ENCODE results near the gene LURAP1L. TPM values are rescaled to one million over a fixed set of nuclear protein-coding genes. Genes with fewer than 3 reads are reported as not detected.
A peak's percentile ranks its signal among the peaks of the same experiment; 100 is the strongest.

Gene LURAP1L
- total RNA-seq, 1 donor from 2014 or later, result 1.6 TPM

DNA sequence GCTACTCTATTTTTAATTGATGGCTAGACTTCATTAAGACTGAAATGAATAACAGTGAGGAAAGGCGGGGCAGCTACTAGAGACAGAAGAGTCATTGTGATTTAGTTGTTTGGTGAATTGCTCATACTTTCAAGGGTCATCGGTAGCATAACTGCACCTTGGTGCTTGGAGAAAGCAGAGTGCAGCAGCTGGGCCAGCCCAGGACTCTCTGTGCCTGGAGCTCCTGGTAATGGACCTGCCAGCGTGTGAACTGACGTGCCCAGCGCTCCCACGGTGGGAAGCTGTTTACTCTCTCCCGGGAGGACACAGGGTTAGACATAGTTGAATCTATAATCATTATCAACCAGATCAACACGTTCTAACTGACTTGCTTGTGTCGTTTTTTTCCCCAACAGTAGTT is 42.9 kb downstream of the LURAP1L start:
- Histone ChIP-seq H3K9me3 (no peaks in the 10 kb centered on the region), H3K36me3 (no peaks in the 10 kb centered on the region), H3K4me1 (peaks cover 0 to 34% of the 10 kb centered on the region in 2 donors), H3K27me3 (no peaks in the 10 kb centered on the region), H3K4me3 (no peak overlapping the region), H3K27ac (peak overlapping the region in 1 of 2 donors; percentile 60)
- DNase-seq (ENCODE audit: low spot score in 2 of 2), result no peak
- TF ChIP-seq, protein P1, sequence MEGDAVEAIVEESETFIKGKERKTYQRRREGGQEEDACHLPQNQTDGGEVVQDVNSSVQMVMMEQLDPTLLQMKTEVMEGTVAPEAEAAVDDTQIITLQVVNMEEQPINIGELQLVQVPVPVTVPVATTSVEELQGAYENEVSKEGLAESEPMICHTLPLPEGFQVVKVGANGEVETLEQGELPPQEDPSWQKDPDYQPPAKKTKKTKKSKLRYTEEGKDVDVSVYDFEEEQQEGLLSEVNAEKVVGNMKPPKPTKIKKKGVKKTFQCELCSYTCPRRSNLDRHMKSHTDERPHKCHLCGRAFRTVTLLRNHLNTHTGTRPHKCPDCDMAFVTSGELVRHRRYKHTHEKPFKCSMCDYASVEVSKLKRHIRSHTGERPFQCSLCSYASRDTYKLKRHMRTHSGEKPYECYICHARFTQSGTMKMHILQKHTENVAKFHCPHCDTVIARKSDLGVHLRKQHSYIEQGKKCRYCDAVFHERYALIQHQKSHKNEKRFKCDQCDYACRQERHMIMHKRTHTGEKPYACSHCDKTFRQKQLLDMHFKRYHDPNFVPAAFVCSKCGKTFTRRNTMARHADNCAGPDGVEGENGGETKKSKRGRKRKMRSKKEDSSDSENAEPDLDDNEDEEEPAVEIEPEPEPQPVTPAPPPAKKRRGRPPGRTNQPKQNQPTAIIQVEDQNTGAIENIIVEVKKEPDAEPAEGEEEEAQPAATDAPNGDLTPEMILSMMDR (IDR thresholded peaks at IDR 0.05), result no peak
- intact Hi-C loops (cut with DNase I), result loop anchor here (5.0 kb wide), 1 partner anchor 65 kb away; no protein-coding TSS in a partner anchor

DNA sequence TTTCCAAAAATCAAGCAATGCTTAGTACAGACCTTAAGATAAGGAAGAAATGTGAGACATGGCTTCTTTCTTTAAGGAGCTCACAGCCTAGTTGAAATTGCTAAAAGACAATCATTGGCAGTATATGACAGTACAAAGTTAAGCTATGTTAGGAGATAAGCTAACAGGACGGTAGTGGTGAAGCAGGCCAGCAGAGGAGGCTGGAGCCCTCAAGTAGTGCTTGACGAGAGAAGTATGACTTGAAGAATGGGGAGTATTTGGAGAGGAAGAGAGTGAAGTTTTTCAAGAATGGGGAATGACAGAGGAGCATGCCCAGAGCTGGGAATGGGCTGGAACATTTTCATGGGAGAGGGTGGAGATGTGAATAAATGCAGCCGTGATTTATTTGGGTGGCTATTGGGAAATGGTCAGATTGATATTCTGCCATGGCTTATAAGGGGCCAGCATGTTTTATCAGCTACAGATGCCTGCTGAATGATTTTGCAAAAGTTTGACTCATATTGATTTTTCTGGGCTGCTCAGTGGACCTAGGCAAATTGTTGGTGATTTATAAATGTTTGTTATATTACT is 43.7 kb downstream of the LURAP1L start:
- TF ChIP-seq, protein P1 (IDR thresholded peaks at IDR 0.05), result no peak
- DNase-seq (ENCODE audit: low spot score in 2 of 2), result peak in 1 of 2 donors; percentile 66
- Histone ChIP-seq H3K36me3 (no peaks in the 10 kb centered on the region), H3K4me3 (peak overlapping the region in 1 of 2 donors; percentile 3), H3K27ac (peak overlapping the region; percentile 60 to 72), H3K4me1 (peaks cover 0 to 32% of the 10 kb centered on the region in 2 donors), H3K9me3 (no peaks in the 10 kb centered on the region), H3K27me3 (no peaks in the 10 kb centered on the region)
- intact Hi-C loops (cut with DNase I), result loop anchor here (5.0 kb wide), 1 partner anchor 64 kb away; no protein-coding TSS in a partner anchor

DNA sequence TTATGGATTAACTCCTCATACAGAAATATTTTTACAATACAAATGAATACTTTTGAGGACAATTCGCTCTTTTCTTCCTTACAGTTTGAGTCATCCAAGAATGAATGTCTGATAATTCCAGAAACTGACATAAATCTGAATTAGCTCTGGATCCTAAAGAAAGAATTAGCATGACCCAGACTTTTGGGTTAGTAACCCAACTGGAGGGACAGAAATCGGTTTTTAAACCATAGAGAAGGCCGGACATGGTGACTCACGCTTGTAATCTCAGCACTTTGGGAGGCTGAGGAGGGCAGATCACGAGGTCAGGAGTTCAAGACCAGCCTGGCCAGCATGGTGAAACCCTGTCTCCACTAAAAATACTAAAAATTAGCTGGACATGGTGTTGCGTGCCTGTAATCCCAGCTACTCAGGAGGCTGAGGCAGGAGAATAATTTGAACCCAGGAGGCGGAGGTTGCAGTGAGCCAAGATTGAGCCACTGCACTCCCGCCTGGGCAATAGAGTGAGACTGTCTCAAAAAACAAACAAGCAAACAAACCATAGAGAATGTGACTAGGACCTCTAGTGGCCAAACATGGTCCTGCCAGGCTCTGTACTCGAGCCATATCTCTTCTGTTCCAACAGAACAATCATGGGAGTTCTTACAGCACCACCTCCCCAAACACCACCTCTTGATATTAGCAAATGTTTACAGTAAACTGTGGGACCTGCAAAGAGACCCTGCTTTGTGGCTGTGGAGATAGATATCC is 44.8 kb downstream of the LURAP1L start:
- H3K36me3 ChIP-seq, result no peaks in the 10 kb centered on the region
- intact Hi-C loops (cut with DNase I), result loop anchor here (5.0 kb wide), 1 partner anchor 63 kb away; no protein-coding TSS in a partner anchor
- H3K4me1 ChIP-seq, result peaks cover 0 to 28% of the 10 kb centered on the region in 2 donors
- no peaks in the 10 kb centered on the region for H3K9me3 ChIP-seq
- H3K4me3 ChIP-seq, result no peak overlapping the region
- TF ChIP-seq, protein P1 (IDR thresholded peaks at IDR 0.05), result peak in 1 of 3 experiments; percentile 17
- no peak for DNase-seq (ENCODE audit: low spot score in 2 of 2)
- peak overlapping the region; percentile 60 to 72 for H3K27ac ChIP-seq
- no peaks in the 10 kb centered on the region for H3K27me3 ChIP-seq

DNA sequence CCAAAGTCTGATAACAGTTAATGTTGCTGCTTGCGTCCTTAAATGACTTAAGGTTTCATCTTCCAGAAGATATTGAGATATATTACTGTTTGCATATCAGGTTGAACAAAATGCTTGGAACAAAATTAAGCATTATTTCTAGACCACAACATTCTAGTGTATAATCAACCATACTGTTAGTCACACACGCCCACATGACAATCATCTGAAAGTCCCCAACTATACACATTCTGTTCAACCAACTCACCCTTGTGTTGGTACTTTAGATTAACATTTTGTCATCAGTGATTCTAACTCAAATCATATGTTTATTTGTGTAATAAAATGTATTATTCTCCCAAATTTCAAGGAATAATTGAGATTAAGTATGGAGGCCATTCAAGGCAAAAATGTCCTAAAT is 47.3 kb downstream of the LURAP1L start:
- Histone ChIP-seq H3K27me3 (no peaks in the 10 kb centered on the region), H3K27ac (no peak overlapping the region), H3K4me1 (peaks cover 0 to 21% of the 10 kb centered on the region in 2 donors), H3K9me3 (no peaks in the 10 kb centered on the region), H3K4me3 (no peak overlapping the region), H3K36me3 (no peaks in the 10 kb centered on the region)
- intact Hi-C loops (cut with DNase I), result no loop called here
- TF ChIP-seq, protein P1 (IDR thresholded peaks at IDR 0.05), result no peak
- DNase-seq (ENCODE audit: low spot score in 2 of 2), result no peak

DNA sequence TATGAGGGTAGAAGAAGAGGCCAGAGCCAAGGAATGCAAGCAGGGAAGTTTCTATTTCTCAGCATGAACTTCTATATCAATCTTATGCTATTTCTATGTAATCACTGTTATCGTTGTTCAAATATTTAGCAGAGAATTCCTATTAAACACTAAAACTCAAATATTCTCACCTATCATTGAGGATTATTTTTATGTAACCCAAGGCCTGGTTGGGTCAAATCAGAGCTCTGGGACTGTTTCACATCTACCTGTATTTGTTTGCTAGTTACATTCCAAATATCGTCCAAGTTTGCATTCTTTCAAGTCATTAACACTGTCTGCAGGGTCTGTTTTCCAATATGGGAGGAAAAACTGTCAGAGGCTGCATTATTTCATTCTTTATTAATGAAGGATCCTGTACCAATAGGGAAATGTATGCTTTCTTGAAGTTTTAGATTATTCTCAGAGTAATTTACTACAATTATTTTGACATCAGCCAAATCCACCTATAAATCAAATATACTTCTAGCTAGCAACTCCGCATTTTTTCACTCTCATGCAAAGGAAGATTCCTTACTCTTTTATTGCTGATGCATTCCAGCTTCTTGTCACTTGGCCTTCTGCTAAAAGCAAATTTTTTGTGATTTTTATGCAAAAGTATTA is 52.2 kb downstream of the LURAP1L start:
- H3K4me3 ChIP-seq, result no peak overlapping the region
- no peak overlapping the region for H3K27ac ChIP-seq
- intact Hi-C loops (cut with DNase I), result no loop called here
- H3K36me3 ChIP-seq, result no peaks in the 10 kb centered on the region
- H3K27me3 ChIP-seq, result no peaks in the 10 kb centered on the region
- no peaks in the 10 kb centered on the region for H3K9me3 ChIP-seq
- TF ChIP-seq, protein P1 (IDR thresholded peaks at IDR 0.05), result no peak
- peaks cover 0 to 6% of the 10 kb centered on the region in 2 donors for H3K4me1 ChIP-seq
- no peak for DNase-seq (ENCODE audit: low spot score in 2 of 2)
